Activated T-cell treated with anti-CD3 and anti-CD28 coated beads, Interleukin-2, amount 50 U/mL, for 72 hours (primary cell): Measurements from ENCODE around the gene GPR4. TPM values are rescaled to one million over a fixed set of nuclear protein-coding genes. Genes with fewer than 3 reads are reported as not detected.

ENCODE experiments used
- ATAC-seq, 2 donors: fragments of 150-1000 bp; cut with Tn5 transposase; replicated peaks in 1 of 2; 2 replicates each; pipeline ENCODE4 v1.10.0; 2021; ENCODE audit warnings: moderate library complexity in 2 of 2, mild to moderate bottlenecking in 1 of 2
- DNase-seq, 2 donors: peaks; one replicate each; pipeline ENCODE4 v3.0.0; 2021 to 2022; ENCODE audit warnings: mixed read lengths in 1 of 2
- H3K27ac Mint-ChIP-seq: one replicate; pipeline ENCODE4 v1.8.0; 2022; ENCODE audit warnings: mild to moderate bottlenecking, moderate library complexity, mixed read lengths
- H3K27me3 Mint-ChIP-seq: one replicate; pipeline ENCODE4 v1.8.0; 2022; ENCODE audit warnings: low read depth, mixed read lengths
- H3K36me3 Mint-ChIP-seq, 2 donors: one replicate each; pipeline ENCODE4 v1.8.0; 2022; ENCODE audit warnings: mixed read lengths in 2 of 2, mild to moderate bottlenecking in 1 of 2; ENCODE audit not compliant: insufficient read depth in 2 of 2
- H3K4me1 Mint-ChIP-seq: one replicate; pipeline ENCODE4 v1.8.0; 2022; ENCODE audit warnings: low read depth, mixed read lengths
- H3K4me3 Mint-ChIP-seq, 2 donors: one replicate each; pipeline ENCODE4 v1.8.0; 2022; ENCODE audit warnings: mild to moderate bottlenecking in 2 of 2, mixed read lengths in 2 of 2, moderate library complexity in 2 of 2
- H3K9me3 Mint-ChIP-seq, 2 donors: one replicate each; pipeline ENCODE4 v1.8.0; 2022; ENCODE audit warnings: mixed read lengths in 2 of 2
- total RNA-seq, 2 donors: library from RNA; stranded (reverse); gene quantifications; one replicate each; pipeline ENCODE4 v1.2.3, GENCODE V29; 2022

GPR4 gene
- total RNA-seq, 2 donors from 2014 or later = 0.07 TPM; not detected in 1

- no peaks in the 10 kb centered on the region for H3K27me3 Mint-ChIP-seq
- ATAC-seq = no peak
These were observed 53.9 kb downstream of the GPR4 start for GRCh38 chr19:45547965-45548609.

GRCh38 chr19:45547211-45547770 lies 54.7 kb downstream of the GPR4 start:
- Mint-ChIP-seq H3K27ac (no peak overlapping the region), H3K4me1 (no peaks in the 10 kb centered on the region), H3K27me3 (no peaks in the 10 kb centered on the region), H3K4me3 (no peak overlapping the region), H3K9me3 (no peaks in the 10 kb centered on the region), H3K36me3 (no peaks in the 10 kb centered on the region)
- no peak for ATAC-seq
- DNase-seq = no peak

More at GRCh38 chr19:45547965-45548609, 53.9 kb downstream of the GPR4 start:
- DNase-seq = no peak
- no peak overlapping the region for H3K27ac Mint-ChIP-seq
- no peak overlapping the region for H3K4me3 Mint-ChIP-seq
- no peaks in the 10 kb centered on the region for H3K9me3 Mint-ChIP-seq
- H3K4me1 Mint-ChIP-seq = no peaks in the 10 kb centered on the region
- no peaks in the 10 kb centered on the region for H3K36me3 Mint-ChIP-seq

- Mint-ChIP-seq H3K4me3 (no peak overlapping the region), H3K27ac (no peak overlapping the region), H3K9me3 (peaks cover 0 to 3% of the 10 kb centered on the region in 2 donors), H3K36me3 (peaks cover 2 to 3% of the 10 kb centered on the region in 2 donors), H3K4me1 (no peaks in the 10 kb centered on the region), H3K27me3 (no peaks in the 10 kb centered on the region)
- DNase-seq = no peak
- no peak for ATAC-seq
These were observed 59.8 kb downstream of the GPR4 start for GRCh38 chr19:45542234-45542668.

Other genes with a start within 250 kb of the GPR4 start
- 10 to 100 TPM; 20.4 to 23.2 TPM for gene ERCC2, start 231.6 kb downstream of the GPR4 start, total RNA-seq
- 10 to 100 TPM; 22.7 to 32.0 TPM for gene PPP1R13L, start 197.1 kb downstream of the GPR4 start, total RNA-seq
- gene POLR1G, start 195.6 kb downstream of the GPR4 start, total RNA-seq = 1 to 10 TPM; 3.4 to 4.9 TPM
- gene ERCC1, start 178.3 kb downstream of the GPR4 start, total RNA-seq = 10 to 100 TPM; 71.0 to 73.9 TPM
- 10 to 100 TPM; 20.3 to 24.6 TPM for gene FOSB, start 134.2 kb downstream of the GPR4 start, total RNA-seq
- 1 to 10 TPM; 4.1 to 4.9 TPM for gene RTN2, start 105.2 kb downstream of the GPR4 start, total RNA-seq
- gene PPM1N, start 103.8 kb downstream of the GPR4 start, total RNA-seq = 1 to 10 TPM; 6.7 to 6.8 TPM
- 100 to 1,000 TPM; 120 to 133 TPM for gene VASP, start 94.7 kb downstream of the GPR4 start, total RNA-seq
- gene OPA3, start 17.4 kb downstream of the GPR4 start, total RNA-seq = 10 to 100 TPM; 10.3 to 12.6 TPM
- gene EML2, start 37.2 kb upstream of the GPR4 start, total RNA-seq = 100 to 1,000 TPM; 149 to 190 TPM
- 10 to 100 TPM in 1 of 2 donors, 1 to 10 TPM in 1; 5.9 to 11.0 TPM for gene GIPR, start 66.0 kb upstream of the GPR4 start, total RNA-seq
- gene SNRPD2, start 89.7 kb upstream of the GPR4 start, total RNA-seq = 100 to 1,000 TPM; 449 to 481 TPM
- 10 to 100 TPM; 20.8 to 29.8 TPM for gene QPCTL, start 90.5 kb upstream of the GPR4 start, total RNA-seq
- 10 to 100 TPM; 38.4 to 46.5 TPM for gene FBXO46, start 128.7 kb upstream of the GPR4 start, total RNA-seq
- under 1 TPM; 0.09 to 0.19 TPM for gene MEIOSIN, start 131.2 kb upstream of the GPR4 start, total RNA-seq
- 1 to 10 TPM; 3.7 to 5.2 TPM for gene SIX5, start 167.0 kb upstream of the GPR4 start, total RNA-seq
- gene DMPK, start 180.3 kb upstream of the GPR4 start, total RNA-seq = 10 to 100 TPM; 31.7 to 42.4 TPM
- 10 to 100 TPM; 36.7 to 54.1 TPM for gene DMWD, start 190.6 kb upstream of the GPR4 start, total RNA-seq
- gene RSPH6A, start 213.1 kb upstream of the GPR4 start, total RNA-seq = under 1 TPM; 0.43 to 0.60 TPM